Left renal cortex interstitium (tissue), 4 donors: ENCODE results near the gene ITGB3BP. TPM values are rescaled to one million over a fixed set of nuclear protein-coding genes. Genes with fewer than 3 reads are reported as not detected.
"Not testable (repeated sequence)": the region's sequence is repeated elsewhere in the genome, so short reads cannot be mapped to it uniquely, and the experiment has no call there.

Experiments
- DNase-seq, 4 donors: peaks; one replicate each; pipeline ENCODE4 v3.0.0-alpha.2; 2013; ENCODE audit warnings: low read depth in 4 of 4, low spot score in 2 of 4, missing footprints in 1 of 4
- polyA plus RNA-seq, 4 donors: library from polyadenylated mRNA; unstranded; fragments of 120-200 nt; gene quantifications; one replicate each; pipeline ENCODE4 v1.2.1, GENCODE V29; 2013; ENCODE audit not compliant: insufficient read length in 4 of 4

ITGB3BP gene
- polyA plus RNA-seq, 4 donors, result 57.0 to 72.3 (median 62.5) TPM

- no peak for DNase-seq
These were observed 99.4 kb downstream of the ITGB3BP start for GRCh38 chr1:63423649-63424048.

- not testable (repeated sequence) for DNase-seq
These were observed 102.3 kb downstream of the ITGB3BP start for GRCh38 chr1:63420746-63421145.

GRCh38 chr1:63418101-63418500 is 104.9 kb downstream of the ITGB3BP start:
- no peak for DNase-seq

GRCh38 chr1:63414691-63415365 is 108.2 kb downstream of the ITGB3BP start:
- no peak for DNase-seq

GRCh38 chr1:63413394-63413793 is 109.6 kb downstream of the ITGB3BP start:
- DNase-seq, result no peak

- no peak for DNase-seq
These were observed 112.0 kb downstream of the ITGB3BP start for GRCh38 chr1:63411066-63411465.

GRCh38 chr1:63408331-63408730 is 114.7 kb downstream of the ITGB3BP start:
- no peak for DNase-seq

GRCh38 chr1:63407002-63407401 is 116.0 kb downstream of the ITGB3BP start:
- DNase-seq, result no peak

GRCh38 chr1:63405987-63406386 is 117.0 kb downstream of the ITGB3BP start:
- no peak for DNase-seq

- DNase-seq, result no peak
These were observed 118.0 kb downstream of the ITGB3BP start for GRCh38 chr1:63405021-63405420.

GRCh38 chr1:63403386-63403785 is 119.6 kb downstream of the ITGB3BP start:
- DNase-seq, result no peak

GRCh38 chr1:63401945-63402344 is 121.1 kb downstream of the ITGB3BP start:
- DNase-seq, result no peak

Other genes with a start within 250 kb of the ITGB3BP start
- gene FOXD3, start 200.7 kb downstream of the ITGB3BP start, polyA plus RNA-seq, result under 1 TPM; 0.22 to 0.38 (median 0.25) TPM
- gene ALG6, start 155.6 kb downstream of the ITGB3BP start, polyA plus RNA-seq, result 10 to 100 TPM; 23.4 to 29.7 (median 24.1) TPM
- 10 to 100 TPM; 19.6 to 27.9 (median 23.7) TPM for gene EFCAB7, start 300 bp upstream of the ITGB3BP start, polyA plus RNA-seq
- gene PGM1, start 70.2 kb upstream of the ITGB3BP start, polyA plus RNA-seq, result 10 to 100 TPM; 28.1 to 35.1 (median 31.6) TPM